ENCODE results near the gene POLR1E. TPM values are rescaled to one million over a fixed set of nuclear protein-coding genes. Genes with fewer than 3 reads are reported as not detected.

POLR1E gene, protein sequence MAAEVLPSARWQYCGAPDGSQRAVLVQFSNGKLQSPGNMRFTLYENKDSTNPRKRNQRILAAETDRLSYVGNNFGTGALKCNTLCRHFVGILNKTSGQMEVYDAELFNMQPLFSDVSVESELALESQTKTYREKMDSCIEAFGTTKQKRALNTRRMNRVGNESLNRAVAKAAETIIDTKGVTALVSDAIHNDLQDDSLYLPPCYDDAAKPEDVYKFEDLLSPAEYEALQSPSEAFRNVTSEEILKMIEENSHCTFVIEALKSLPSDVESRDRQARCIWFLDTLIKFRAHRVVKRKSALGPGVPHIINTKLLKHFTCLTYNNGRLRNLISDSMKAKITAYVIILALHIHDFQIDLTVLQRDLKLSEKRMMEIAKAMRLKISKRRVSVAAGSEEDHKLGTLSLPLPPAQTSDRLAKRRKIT
- 15.7 and 18.9 TPM in 2 replicates for total RNA-seq

DNA sequence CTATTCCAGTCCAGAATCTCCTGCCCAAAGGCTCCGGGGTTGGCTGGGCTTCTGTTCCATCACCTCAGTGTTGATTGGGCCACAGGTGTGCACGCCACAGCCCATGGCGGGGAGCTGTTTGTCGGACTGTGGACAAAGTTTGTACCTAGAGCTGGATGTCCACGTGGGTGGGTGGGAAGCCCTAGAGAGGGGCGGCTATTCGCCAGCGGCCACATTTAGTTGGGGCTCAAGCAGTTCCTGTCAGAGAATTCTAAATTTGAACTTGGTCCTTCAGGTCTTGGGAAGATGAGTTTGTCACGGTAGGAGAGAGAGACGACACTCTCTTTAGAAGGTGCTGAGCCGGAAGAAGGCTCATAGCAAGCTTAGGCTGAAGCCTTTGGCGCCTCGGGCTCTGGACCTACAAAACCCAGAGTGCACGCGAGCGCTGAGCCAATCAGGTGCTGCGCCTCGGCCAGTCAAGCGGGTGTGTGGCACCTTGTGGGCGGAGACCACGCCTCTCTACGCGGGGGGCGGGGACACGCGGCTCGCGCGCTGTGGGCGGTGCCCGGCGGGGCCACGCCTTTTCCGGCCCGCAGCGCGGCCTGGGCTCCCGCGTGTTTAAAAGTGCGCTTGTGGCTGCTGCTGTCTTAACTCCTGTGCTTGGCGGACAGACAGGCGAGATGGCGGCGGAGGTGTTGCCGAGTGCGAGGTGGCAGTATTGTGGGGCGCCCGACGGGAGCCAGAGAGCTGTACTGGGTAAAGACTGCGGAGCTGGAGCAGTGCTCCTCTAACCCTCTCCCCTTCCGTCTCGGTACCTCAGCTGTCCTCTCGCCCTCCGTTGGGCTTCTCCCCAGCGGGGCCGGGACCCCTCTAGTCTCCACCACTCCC, at the start of gene POLR1E:
TSS of gene POLR1E (plus strand) at position 560 of the 867 bp plus-strand sequence. CDS start at position 660, 100 bp downstream.

DNA sequence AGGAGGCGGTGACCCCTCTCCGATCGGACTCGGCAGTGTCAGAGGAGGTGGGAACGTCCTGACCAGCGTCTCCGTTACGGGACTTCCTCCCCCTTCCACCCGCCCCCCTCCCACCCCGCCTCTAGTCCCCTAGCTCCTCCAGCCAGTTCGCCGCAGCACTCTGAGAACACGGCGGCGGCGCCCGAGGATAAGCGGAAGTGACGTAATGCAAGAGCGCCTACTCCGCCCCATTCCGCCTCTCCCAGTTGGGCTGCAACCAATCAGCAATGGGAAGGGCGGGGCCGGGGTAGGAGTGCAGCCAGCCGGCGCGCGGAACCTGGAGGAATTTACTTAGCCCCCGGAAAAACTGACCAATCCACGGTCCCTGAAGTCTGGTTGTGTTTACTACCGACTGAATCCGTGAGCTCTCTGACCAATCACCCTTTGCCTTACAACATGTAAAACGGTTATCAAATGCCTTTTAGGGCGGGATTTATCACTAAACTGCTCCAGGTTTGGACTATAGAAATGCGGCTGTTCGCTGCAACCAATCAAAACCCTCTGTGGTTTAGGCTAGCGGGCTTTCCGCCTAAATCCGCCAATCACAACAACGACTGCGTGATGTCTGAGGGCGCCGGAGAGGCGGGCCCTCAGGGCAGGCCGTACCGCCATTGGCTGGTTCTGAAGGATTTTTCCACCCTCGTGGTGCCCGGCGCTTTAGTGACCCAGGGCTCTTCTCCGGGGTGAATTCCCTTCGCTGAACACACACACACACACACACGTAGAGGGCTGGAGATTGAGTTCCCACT, 20.3 kb upstream of the POLR1E start, which contains the start of gene ZBTB5:
TSS of gene ZBTB5 (minus strand) at position 202 of the 788 bp plus-strand sequence. CDS start 22,899 bp downstream, outside the sequence.

Other genes starting within 250 kb of the POLR1E start
- gene GRHPR, start 63.3 kb upstream of the POLR1E start, total RNA-seq = 154 and 160 TPM in 2 replicates
- 7.0 and 7.3 TPM in 2 replicates for gene ZBTB5, start 20.5 kb upstream of the POLR1E start, total RNA-seq
- gene FBXO10, start 90.4 kb downstream of the POLR1E start, total RNA-seq = 5.1 and 8.7 TPM in 2 replicates
- gene TOMM5, start 106.6 kb downstream of the POLR1E start, total RNA-seq = 173 and 214 TPM in 2 replicates
- gene FRMPD1, start 165.0 kb downstream of the POLR1E start, total RNA-seq = not detected in 2 replicates

Data from mammary microvascular endothelial cell (primary cell).